SJSA1 (cell line): ENCODE data around the gene ATP5F1E. TPM values are rescaled to one million over a fixed set of nuclear protein-coding genes. Genes with fewer than 3 reads are reported as not detected.

Experiments used
- DNase-seq, 2 experiments: peaks; one replicate each; pipeline ENCODE4 v3.0.0-alpha.2; 2015 to 2020; ENCODE audit warnings: low spot score in 2 of 2, low read depth in 1 of 2
- H3K27ac ChIP-seq: fragments of 250-450 bp; sonication (Bioruptor Pico); 2 replicates; pipeline ENCODE4 v1.5.1; 2020; ENCODE audit warnings: mild to moderate bottlenecking, moderate library complexity
- H3K27me3 ChIP-seq: fragments of 250-450 bp; sonication (Bioruptor Pico); replicated peaks from 2 replicates; pipeline ENCODE4 v1.5.1; 2020; ENCODE audit warnings: mild to moderate bottlenecking, moderate library complexity
- H3K36me3 ChIP-seq: fragments of 250-450 bp; sonication (Bioruptor Pico); 2 replicates; pipeline ENCODE4 v1.5.1; 2020; ENCODE audit warnings: mild to moderate bottlenecking
- H3K4me1 ChIP-seq: fragments of 250-450 bp; sonication (Bioruptor Pico); replicated peaks from 2 replicates; pipeline ENCODE4 v1.6.1; 2021; ENCODE audit warnings: mild to moderate bottlenecking
- H3K4me3 ChIP-seq: fragments of 250-450 bp; sonication (Bioruptor Pico); 2 replicates; pipeline ENCODE4 v1.5.1; 2020; ENCODE audit warnings: mild to moderate bottlenecking
- H3K9me3 ChIP-seq: fragments of 250-450 bp; sonication (Bioruptor Pico); replicated peaks from 2 replicates; pipeline ENCODE4 v1.5.1; 2020; ENCODE audit warnings: mild to moderate bottlenecking
- total RNA-seq: library from RNA; depleted of rRNA; stranded (reverse); fragments of >200 nt; shearing (Covaris generic); gene quantifications from 2 replicates; pipeline ENCODE4 v1.2.3, GENCODE V29; 2014; rRNA removed

Gene ATP5F1E
- total RNA-seq, 1 experiment from 2014 or later = 47.4 TPM

GRCh38 chr20:58978351-58979190 is 53.6 kb downstream of the ATP5F1E start:
- no peaks in the 10 kb centered on the region for H3K27me3 ChIP-seq
- H3K27ac ChIP-seq = no peak overlapping the region
- no peaks in the 10 kb centered on the region; the same call in 1 of the 2 replicates for H3K9me3 ChIP-seq
- no peak overlapping the region for H3K4me3 ChIP-seq
- no peak for DNase-seq
- H3K36me3 ChIP-seq = peaks cover 11% of the 10 kb centered on the region
- H3K4me1 ChIP-seq = peaks cover 11% of the 10 kb centered on the region

- Histone ChIP-seq H3K4me3 (no peak overlapping the region), H3K9me3 (no peaks in the 10 kb centered on the region; the same call in 1 of the 2 replicates), H3K4me1 (peaks cover 4% of the 10 kb centered on the region), H3K36me3 (peaks cover 1% of the 10 kb centered on the region; the same call in 1 of the 2 replicates), H3K27me3 (no peaks in the 10 kb centered on the region), H3K27ac (no peak overlapping the region)
- no peak for DNase-seq
Measured at GRCh38 chr20:58976061-58976730, 55.9 kb downstream of the ATP5F1E start.

Other genes starting within 250 kb of the ATP5F1E start
- not detected in 2 replicates for gene GNAS-AS1, start 181.4 kb downstream of the ATP5F1E start, total RNA-seq
- gene GNAS, start 179.6 kb downstream of the ATP5F1E start, total RNA-seq = 726 and 1,015 TPM in 2 replicates
- 43.9 and 50.0 TPM in 2 replicates for gene NELFCD, start 51.1 kb downstream of the ATP5F1E start, total RNA-seq
- 140 and 168 TPM in 2 replicates for gene CTSZ, start 25.1 kb downstream of the ATP5F1E start, total RNA-seq
- 0.05 TPM in 1 of 2 replicates, not detected in the other for gene TUBB1, start 12.9 kb downstream of the ATP5F1E start, total RNA-seq
- gene PRELID3B, start 10.5 kb upstream of the ATP5F1E start, total RNA-seq = 102 and 127 TPM in 2 replicates
- not detected in 2 replicates for gene ZNF831, start 131.5 kb upstream of the ATP5F1E start, total RNA-seq